GM18951 (cell line): Measurements from ENCODE around the gene HCN3.
"Not testable (repeated sequence)": the region's sequence is repeated elsewhere in the genome, so short reads cannot be mapped to it uniquely, and the experiment has no call there.

Experiments
- POLR2A ChIP-seq: IDR thresholded peaks from 4 replicates; pipeline ENCODE4 v1.6.1; 2011; ENCODE audit warnings: mild to moderate bottlenecking; ENCODE audit not compliant: insufficient read length, insufficient read depth; ENCODE audit errors: extremely low read depth
- in situ Hi-C: fragments of 300-500 bp; cut with MboI; formaldehyde crosslinking; loops from one replicate; pipeline ENCODE4 v1.12.0; 2022; ENCODE audit warnings: low sequenced_read_pairs, mixed read lengths, inconsistent platforms; ENCODE audit not compliant: unreplicated experiment

Gene HCN3

DNA sequence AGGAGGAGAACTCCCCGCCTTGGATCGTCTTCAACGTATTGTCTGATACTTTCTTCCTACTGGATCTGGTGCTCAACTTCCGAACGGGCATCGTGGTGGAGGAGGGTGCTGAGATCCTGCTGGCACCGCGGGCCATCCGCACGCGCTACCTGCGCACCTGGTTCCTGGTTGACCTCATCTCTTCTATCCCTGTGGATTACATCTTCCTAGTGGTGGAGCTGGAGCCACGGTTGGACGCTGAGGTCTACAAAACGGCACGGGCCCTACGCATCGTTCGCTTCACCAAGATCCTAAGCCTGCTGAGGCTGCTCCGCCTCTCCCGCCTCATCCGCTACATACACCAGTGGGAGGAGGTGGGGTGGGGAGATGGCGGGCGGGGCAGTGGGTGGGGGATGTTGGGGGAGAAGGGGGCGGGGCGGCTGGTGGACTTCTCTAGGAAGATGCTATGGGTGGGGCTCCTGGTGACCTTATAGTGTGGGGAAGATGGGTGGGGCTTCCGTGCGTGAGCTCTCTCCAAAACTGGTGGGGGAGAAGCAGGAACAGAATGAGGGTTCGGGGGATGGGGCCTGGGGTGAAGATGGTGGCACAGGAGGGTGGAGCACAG lies 5.3 kb downstream of the HCN3 start:
- TF ChIP-seq POLR2A, result no peak
- in situ Hi-C loops, result no loop called here

DNA sequence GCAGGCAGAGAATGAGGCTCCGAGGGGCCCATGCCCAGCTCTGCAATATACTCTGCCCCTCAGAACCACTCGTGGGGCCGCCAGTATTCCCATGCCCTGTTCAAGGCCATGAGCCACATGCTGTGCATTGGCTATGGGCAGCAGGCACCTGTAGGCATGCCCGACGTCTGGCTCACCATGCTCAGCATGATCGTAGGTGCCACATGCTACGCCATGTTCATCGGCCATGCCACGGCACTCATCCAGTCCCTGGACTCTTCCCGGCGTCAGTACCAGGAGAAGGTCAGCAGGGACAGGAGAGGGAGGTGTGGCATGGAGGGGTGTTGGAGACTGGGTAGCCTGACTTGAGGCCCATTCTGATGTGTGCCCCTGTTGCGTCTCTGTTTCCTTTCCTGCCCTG lies 7.2 kb downstream of the HCN3 start:
- in situ Hi-C loops, result no loop called here
- TF ChIP-seq POLR2A, result no peak

DNA sequence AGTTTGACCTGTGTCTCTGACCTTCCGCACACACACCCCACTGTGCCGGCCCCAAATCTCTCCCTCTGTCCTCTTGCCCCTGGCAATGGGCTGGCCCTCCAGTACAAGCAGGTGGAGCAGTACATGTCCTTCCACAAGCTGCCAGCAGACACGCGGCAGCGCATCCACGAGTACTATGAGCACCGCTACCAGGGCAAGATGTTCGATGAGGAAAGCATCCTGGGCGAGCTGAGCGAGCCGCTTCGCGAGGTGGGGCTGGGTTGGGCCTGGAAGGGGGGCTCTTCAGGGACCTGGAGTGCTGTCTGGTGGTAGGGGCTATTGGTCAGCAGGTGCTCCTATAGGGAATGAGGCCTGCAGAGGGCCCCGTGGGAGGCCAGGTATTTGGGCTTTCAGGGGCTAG lies 7.8 kb downstream of the HCN3 start:
- no peak for TF ChIP-seq POLR2A

DNA sequence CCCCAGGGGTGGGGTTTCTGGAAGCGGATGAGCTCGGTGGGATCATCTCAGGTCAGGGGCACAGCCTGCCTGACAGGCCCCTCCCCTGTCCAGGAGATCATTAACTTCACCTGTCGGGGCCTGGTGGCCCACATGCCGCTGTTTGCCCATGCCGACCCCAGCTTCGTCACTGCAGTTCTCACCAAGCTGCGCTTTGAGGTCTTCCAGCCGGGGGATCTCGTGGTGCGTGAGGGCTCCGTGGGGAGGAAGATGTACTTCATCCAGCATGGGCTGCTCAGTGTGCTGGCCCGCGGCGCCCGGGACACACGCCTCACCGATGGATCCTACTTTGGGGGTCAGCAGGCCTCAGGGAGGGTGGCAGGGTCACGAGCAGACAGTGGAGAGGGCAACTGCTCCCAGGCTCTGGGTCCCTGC lies 8.4 kb downstream of the HCN3 start:
- in situ Hi-C loops, result no loop called here
- no peak for TF ChIP-seq POLR2A

More for the DNA sequence above, 7.8 kb downstream of the HCN3 start:
- in situ Hi-C loops, result no loop called here

DNA sequence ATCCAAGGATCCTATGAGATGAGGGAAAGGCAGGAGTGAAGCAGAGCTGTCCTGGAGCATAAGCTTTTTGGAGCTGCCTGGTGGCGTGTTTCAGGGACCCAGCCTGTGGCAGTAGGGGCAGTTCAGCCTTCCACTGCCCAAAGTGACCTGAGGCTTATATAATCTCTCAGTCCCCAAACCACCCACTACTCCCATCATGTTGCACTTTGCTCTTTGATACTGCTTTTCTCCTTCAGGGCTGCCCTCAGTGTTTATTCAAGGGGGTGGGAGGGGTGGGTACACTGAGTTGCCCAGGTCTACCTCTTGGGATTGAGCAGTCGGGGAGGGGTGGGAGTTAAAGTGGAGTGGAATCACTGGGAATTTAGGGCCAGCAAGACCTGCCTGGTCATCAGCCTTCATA lies 9.3 kb downstream of the HCN3 start:
- TF ChIP-seq POLR2A, result no peak

DNA sequence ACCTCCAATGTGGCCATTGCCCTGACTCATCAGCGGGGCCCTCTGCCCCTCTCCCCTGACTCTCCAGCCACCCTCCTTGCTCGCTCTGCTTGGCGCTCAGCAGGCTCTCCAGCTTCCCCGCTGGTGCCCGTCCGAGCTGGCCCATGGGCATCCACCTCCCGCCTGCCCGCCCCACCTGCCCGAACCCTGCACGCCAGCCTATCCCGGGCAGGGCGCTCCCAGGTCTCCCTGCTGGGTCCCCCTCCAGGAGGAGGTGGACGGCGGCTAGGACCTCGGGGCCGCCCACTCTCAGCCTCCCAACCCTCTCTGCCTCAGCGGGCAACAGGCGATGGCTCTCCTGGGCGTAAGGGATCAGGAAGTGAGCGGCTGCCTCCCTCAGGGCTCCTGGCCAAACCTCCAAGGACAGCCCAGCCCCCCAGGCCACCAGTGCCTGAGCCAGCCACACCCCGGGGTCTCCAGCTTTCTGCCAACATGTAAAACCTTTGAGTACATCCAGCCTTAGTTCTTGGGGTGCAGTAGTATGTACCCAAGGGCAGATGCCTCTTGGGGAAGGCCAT lies 10.8 kb downstream of the HCN3 start:
- TF ChIP-seq POLR2A, result no peak
- in situ Hi-C loops, result no loop called here

More for the DNA sequence above, 9.3 kb downstream of the HCN3 start:
- in situ Hi-C loops, result no loop called here

DNA sequence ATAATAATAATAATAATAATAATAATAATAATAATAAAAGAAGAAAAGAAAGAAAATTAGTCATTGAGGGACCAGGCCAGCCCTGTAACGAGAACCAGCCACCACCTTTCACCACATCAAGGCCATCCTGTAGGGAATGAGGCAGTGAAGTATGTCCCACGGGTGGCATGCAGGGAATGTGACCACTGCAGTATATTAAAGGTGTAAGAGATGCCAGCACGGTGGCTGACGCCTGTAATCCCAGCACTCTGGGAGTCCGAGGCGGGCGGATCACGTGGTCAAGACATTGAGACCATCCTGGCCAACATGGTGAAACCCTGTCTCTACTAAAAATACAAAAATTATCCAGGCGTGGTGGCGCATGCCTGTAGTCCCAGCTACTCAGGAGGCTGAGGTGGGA lies 13.7 kb downstream of the HCN3 start:
- in situ Hi-C loops, result not testable (repeated sequence)

DNA sequence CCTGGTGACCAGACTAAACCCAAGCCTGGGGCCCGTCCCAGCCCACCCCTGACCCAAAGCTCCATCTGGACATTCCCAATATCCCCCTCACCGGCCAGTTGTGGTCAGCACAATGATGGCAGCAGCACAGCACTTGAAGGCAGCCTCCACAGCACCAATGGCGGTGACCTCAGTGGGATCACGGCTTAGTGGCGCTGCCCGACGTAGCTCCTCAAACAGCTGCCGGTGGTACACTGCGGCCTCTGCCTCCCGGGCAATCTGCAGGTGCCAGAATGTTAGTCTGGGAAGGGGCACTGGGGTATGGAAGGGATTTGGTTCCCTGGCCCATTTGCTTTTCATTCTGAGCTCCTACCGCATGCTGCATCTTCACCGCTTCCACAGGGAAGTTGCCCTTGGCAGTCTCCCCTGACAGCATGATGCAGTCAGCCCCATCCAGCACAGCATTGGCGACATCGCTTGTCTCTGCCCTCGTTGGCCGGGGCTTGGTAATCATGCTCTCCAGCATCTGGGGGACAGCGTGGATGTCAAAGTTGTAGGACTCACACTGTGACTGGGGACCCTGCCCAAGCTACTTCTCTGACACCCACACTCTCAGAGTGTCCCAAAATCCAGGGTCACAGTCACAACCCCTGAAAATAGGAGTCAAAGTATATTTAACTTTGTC lies 16.0 kb downstream of the HCN3 start:
- in situ Hi-C loops, result no loop called here
- TF ChIP-seq POLR2A, result no peak

DNA sequence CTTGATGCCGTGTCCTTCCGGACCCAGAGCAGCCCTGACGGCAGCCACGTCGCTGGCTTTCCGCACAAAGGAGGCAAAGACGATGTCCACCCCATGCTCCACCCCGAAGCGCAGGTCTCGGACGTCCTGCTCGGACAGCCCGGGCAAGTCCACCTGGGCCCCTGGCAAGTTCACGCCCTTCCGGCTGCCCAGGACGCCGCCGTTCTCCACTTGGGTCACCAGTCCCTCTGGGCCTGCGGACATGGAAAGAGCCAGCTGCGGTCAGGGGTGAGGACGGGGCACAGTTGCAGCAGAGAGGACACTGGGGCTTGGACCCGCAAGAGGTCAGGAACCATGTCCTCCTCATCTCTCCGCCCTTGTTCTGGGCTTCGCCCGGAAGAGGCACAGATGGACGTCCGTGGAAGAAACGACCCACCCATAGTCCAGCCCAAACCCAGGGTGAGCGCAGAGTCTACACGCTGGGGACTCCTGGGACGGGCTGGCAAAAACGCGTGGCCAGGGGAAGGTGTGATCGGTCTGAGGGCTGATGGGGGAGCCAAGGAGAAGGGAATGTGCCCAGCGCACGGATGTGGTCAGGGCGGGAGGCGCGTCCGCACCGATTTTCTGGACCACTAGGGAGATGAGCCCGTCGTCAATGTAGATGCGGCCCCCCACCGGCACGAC lies 17.4 kb downstream of the HCN3 start:
- in situ Hi-C loops, result no loop called here

DNA sequence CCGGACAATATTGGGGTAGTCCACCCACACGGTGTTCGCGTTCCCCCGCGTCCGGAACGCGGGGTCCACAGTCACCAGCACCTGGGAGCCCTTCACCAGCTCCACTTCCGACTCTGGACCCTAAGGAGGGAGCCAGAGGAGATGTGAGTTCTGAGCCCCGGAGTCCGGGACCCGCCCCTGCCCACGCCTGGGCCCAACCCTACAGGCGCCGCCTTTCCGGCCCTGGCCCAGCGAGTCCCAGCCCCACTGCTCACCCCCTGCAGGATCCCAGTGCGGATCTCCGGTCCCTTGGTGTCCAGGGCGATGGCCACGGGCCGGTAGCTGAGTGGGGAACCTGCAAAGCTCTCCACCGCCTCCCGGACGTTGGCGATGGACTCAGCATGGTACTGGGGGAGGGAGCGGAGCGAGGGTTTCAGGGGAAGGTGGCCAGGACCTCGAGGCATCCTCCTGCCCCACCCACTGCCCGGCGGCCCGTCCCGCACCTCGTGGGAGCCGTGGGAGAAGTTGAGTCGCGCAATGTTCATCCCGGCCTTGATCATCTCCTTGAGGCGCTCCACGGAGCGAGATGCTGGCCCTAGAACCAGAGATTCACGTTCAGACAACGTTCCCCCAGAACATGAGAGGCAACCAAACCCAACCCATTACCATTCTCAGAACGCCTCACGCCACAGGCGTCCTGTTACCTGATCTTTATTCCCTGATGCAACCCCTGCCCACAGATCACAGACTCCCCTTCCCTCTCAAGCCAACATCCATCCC lies 18.1 kb downstream of the HCN3 start:
- in situ Hi-C loops, result no loop called here
- no peak for TF ChIP-seq POLR2A

More for the DNA sequence above, 17.4 kb downstream of the HCN3 start:
- no peak for TF ChIP-seq POLR2A

DNA sequence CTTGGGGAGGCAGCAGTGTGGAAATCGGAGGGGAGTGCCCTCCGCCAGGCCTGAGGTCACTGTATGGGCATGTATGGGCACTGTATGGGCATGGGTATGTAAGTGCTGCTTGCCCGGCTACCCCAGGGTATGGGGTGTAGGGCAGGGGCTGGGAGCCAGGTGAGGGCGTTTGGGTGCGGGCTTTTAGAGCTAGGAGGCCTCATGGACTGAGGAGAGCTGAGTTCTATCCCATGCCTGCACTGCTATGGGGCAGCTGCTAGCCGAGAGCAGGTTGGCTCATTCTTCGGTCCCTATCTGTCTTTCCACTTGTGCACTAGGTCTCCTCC lies 18.6 kb downstream of the HCN3 start:
- in situ Hi-C loops, result no loop called here
- TF ChIP-seq POLR2A, result no peak

DNA sequence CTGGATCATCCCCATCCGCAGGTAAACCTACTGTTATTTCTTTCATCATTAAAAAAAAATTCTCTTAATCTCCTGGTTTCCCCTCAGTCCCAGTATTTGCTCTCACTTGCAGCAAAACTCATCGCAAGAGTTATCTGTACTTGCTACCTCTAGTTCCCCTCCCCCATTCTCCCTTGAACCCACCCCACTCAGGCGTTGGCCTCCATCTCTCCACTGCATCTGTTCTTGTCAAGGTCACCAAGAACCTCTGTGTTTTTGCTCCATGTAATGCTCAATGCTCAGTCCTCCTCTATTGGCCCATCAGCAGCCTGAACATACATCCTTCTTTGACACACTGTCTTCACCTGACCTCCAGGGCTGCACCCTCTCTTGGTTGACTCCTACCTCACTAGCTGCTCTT lies 19.4 kb downstream of the HCN3 start:
- no peak for TF ChIP-seq POLR2A
- in situ Hi-C loops, result no loop called here

DNA sequence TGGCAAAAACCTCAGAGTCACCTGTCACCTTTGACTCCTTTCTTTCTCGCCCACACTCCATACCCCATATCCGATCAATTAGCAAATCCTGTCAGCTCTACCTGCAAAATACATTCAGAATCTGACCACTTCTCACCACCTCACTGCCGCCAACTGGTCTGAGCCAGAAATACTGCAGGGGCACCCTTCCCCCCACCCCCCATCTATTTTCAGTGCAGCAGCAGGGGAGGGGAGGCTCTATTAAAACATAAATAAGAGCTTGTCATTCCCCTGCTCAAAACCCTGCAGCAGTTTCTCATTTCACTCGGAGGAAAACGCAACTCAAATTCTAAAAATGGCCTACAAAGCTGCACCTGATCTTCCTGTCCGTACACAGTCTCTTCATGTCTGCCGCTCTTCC lies 20.1 kb downstream of the HCN3 start:
- no peak for TF ChIP-seq POLR2A
- in situ Hi-C loops, result no loop called here
